Neural cell (in vitro differentiated cells): ENCODE measurements around the gene PHF21B. TPM values are rescaled to one million over a fixed set of nuclear protein-coding genes. Genes with fewer than 3 reads are reported as not detected.

Experiments
- H2AFZ ChIP-seq: fragments of 200-600, 300-800 bp; sonication (generic), shearing (Covaris generic); 2 replicates; pipeline ENCODE4 v1.6.0; 2014; ENCODE audit warnings: low read depth, mild to moderate bottlenecking, antibody characterized with exemption, low read length, moderate library complexity
- H3F3A ChIP-seq: fragments of 200-600 bp; shearing (Covaris generic); 2 replicates; pipeline ENCODE4 v1.6.1; 2016; ENCODE audit warnings: mild to moderate bottlenecking, moderate library complexity, mixed read lengths, antibody characterized with exemption, low read length; ENCODE audit not compliant: insufficient read depth, poor library complexity, severe bottlenecking
- H3K27ac ChIP-seq: fragments of 200-600, 300-800 bp; sonication (generic), shearing (Covaris generic); 2 replicates; pipeline ENCODE4 v1.5.1; 2014; ENCODE audit warnings: mild to moderate bottlenecking, low read length, moderate library complexity
- H3K27me3 ChIP-seq: fragments of 300-800, 200-600 bp; sonication (generic), shearing (Covaris generic); 2 replicates; pipeline ENCODE4 v1.6.0; 2014; ENCODE audit warnings: mild to moderate bottlenecking, low read depth, low read length, moderate library complexity; ENCODE audit not compliant: insufficient read depth
- H3K36me3 ChIP-seq: fragments of 300-800, 200-600 bp; sonication (generic), shearing (Covaris generic); 2 replicates; pipeline ENCODE4 v1.5.1; 2014; ENCODE audit warnings: mild to moderate bottlenecking, antibody characterized with exemption, low read length, moderate library complexity; ENCODE audit not compliant: insufficient read depth
- H3K4me2 ChIP-seq: fragments of 300-800, 200-600 bp; sonication (generic), shearing (Covaris generic); 2 replicates; pipeline ENCODE4 v1.6.0; 2014; ENCODE audit warnings: mild to moderate bottlenecking, low read length
- H3K4me3 ChIP-seq: fragments of 300-800, 200-600 bp; sonication (generic), shearing (Covaris generic); 2 replicates; pipeline ENCODE4 v1.5.1; 2014; ENCODE audit warnings: mild to moderate bottlenecking, low read length, moderate library complexity
- H3K79me2 ChIP-seq: fragments of 200-600 bp; shearing (Covaris generic); replicated peaks from 2 replicates; pipeline ENCODE4 v1.6.0; 2014; ENCODE audit warnings: mild to moderate bottlenecking, low read length, moderate library complexity; ENCODE audit not compliant: insufficient read depth
- H3K9ac ChIP-seq: fragments of 300-800, 200-600 bp; sonication (generic), shearing (Covaris generic); 2 replicates; pipeline ENCODE4 v1.6.1; 2016; ENCODE audit warnings: mild to moderate bottlenecking, low read length, mixed read lengths
- H3K9me2 ChIP-seq: fragments of 200-600 bp; shearing (Covaris generic); 2 replicates; pipeline ENCODE4 v1.6.1; 2016; ENCODE audit warnings: mild to moderate bottlenecking, low read length, mixed read lengths; ENCODE audit not compliant: insufficient read depth
- H3K9me3 ChIP-seq: fragments of 200-600, 300-800 bp; sonication (generic), shearing (Covaris generic); 2 replicates; pipeline ENCODE4 v1.6.1; 2016; ENCODE audit warnings: mild to moderate bottlenecking, mixed run types, low read length, moderate library complexity, mixed read lengths
- H4K20me1 ChIP-seq: fragments of 200-600 bp; shearing (Covaris generic); 2 replicates; pipeline ENCODE4 v1.6.1; 2016; ENCODE audit warnings: mild to moderate bottlenecking, mixed run types; ENCODE audit not compliant: insufficient read depth
- EP300 ChIP-seq: fragments of 450-650 bp; conservative IDR thresholded peaks from 2 replicates; pipeline ENCODE4 v1.6.1; 2014; ENCODE audit warnings: antibody characterized with exemption, mild to moderate bottlenecking, moderate library complexity; ENCODE audit not compliant: poor library complexity, severe bottlenecking
- EZH2 ChIP-seq: fragments of 200-600, 300-800 bp; shearing (Covaris generic), sonication (generic); IDR thresholded peaks from 2 replicates; pipeline ENCODE4 v1.6.1; 2014; ENCODE audit warnings: antibody characterized with exemption, low read length, borderline replicate concordance, mild to moderate bottlenecking; ENCODE audit not compliant: insufficient read depth, poor library complexity, severe bottlenecking
- MXI1 ChIP-seq: fragments of 450-650 bp; conservative IDR thresholded peaks from 2 replicates; pipeline ENCODE4 v1.6.1; 2014; ENCODE audit warnings: antibody characterized with exemption, mild to moderate bottlenecking; ENCODE audit not compliant: poor library complexity, severe bottlenecking
- POLR2AphosphoS5 ChIP-seq: IDR thresholded peaks from 2 replicates; pipeline ENCODE4 v1.6.1; 2012
- RAD21 ChIP-seq: fragments of 450-650 bp; conservative IDR thresholded peaks from 2 replicates; pipeline ENCODE4 v1.6.1; 2014; ENCODE audit warnings: antibody characterized with exemption, mild to moderate bottlenecking, moderate library complexity
- SMC3 ChIP-seq: fragments of 450-650 bp; conservative IDR thresholded peaks from 2 replicates; pipeline ENCODE4 v1.6.1; 2014; ENCODE audit warnings: antibody characterized with exemption, mild to moderate bottlenecking, moderate library complexity; ENCODE audit not compliant: poor library complexity
- TAF1 ChIP-seq: IDR thresholded peaks from 2 replicates; pipeline ENCODE4 v1.6.1; 2012; ENCODE audit warnings: low read depth
- polyA plus RNA-seq: library from polyadenylated mRNA; depleted of rRNA; stranded (reverse); fragments of >200 nt; gene quantifications from 2 replicates; pipeline ENCODE4 v1.2.3, GENCODE V29; 2014
- TF ChIP-seq, protein P1 (sequence below): fragments of 450-650 bp; IDR thresholded peaks from 2 replicates; pipeline ENCODE4 v1.5.1; 2014; ENCODE audit warnings: antibody characterized with exemption, mild to moderate bottlenecking, moderate library complexity; ENCODE audit not compliant: poor library complexity, severe bottlenecking
- TF ChIP-seq, protein P2 (sequence below): IDR thresholded peaks from 2 replicates; pipeline ENCODE4 v1.6.1; 2012; ENCODE audit warnings: borderline replicate concordance

PHF21B gene
- polyA plus RNA-seq, 1 donor from 2014 or later = 49.5 TPM

DNA sequence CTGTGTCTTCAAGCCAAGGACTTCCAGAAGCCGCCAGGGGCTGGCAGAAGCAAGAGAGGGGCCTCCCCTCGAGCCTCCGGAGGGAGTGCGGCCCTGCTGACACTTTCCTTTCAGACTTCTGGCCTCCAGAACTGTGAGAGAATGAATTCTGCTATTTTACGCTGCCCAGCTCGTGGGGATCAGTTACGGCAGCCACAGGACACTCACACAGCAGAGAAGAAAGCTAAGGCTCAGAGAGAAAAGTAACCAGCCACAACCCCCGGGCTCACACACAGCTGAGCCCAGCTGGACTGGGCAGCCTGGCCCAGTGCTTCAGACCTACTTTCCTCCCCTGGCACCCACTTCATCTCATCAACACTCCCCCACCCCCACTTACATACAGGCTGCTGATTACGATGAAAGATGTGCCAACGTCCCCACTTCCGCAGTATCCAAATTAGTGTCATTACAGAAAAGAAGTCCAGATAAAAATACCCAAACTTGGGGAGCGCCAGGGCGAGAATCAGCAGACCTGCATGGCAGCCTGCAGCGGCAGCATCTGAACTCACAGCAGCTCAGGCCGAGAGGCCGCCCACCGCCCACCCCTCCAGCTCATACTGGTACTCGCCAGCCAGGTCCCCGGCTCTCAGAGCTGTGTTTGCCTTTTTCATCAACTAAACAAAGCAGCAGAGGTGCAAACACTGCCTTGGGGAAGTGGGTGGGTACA is 15.3 kb downstream of the PHF21B start:
- Histone ChIP-seq H3K9me3 (no peaks in the 10 kb centered on the region), H3K36me3 (no peaks in the 10 kb centered on the region), H2AFZ (no peak overlapping the region), H3K9ac (no peak overlapping the region), H4K20me1 (no peaks in the 10 kb centered on the region), H3K27ac (no peak overlapping the region), H3K4me2 (no peak overlapping the region), H3K9me2 (no peaks in the 10 kb centered on the region), H3K27me3 (no peaks in the 10 kb centered on the region), H3K79me2 (peaks cover 95% of the 10 kb centered on the region), H3K4me3 (no peak overlapping the region), H3F3A (no peaks in the 10 kb centered on the region)
- no peak for TF ChIP-seq RAD21
- TF ChIP-seq, protein P1, sequence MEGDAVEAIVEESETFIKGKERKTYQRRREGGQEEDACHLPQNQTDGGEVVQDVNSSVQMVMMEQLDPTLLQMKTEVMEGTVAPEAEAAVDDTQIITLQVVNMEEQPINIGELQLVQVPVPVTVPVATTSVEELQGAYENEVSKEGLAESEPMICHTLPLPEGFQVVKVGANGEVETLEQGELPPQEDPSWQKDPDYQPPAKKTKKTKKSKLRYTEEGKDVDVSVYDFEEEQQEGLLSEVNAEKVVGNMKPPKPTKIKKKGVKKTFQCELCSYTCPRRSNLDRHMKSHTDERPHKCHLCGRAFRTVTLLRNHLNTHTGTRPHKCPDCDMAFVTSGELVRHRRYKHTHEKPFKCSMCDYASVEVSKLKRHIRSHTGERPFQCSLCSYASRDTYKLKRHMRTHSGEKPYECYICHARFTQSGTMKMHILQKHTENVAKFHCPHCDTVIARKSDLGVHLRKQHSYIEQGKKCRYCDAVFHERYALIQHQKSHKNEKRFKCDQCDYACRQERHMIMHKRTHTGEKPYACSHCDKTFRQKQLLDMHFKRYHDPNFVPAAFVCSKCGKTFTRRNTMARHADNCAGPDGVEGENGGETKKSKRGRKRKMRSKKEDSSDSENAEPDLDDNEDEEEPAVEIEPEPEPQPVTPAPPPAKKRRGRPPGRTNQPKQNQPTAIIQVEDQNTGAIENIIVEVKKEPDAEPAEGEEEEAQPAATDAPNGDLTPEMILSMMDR = no peak
- no peak for TF ChIP-seq TAF1
- TF ChIP-seq POLR2AphosphoS5 = no peak
- TF ChIP-seq EZH2 = no peak
- no peak for TF ChIP-seq SMC3
- no peak for TF ChIP-seq EP300
- TF ChIP-seq MXI1 = no peak
- TF ChIP-seq, protein P2, sequence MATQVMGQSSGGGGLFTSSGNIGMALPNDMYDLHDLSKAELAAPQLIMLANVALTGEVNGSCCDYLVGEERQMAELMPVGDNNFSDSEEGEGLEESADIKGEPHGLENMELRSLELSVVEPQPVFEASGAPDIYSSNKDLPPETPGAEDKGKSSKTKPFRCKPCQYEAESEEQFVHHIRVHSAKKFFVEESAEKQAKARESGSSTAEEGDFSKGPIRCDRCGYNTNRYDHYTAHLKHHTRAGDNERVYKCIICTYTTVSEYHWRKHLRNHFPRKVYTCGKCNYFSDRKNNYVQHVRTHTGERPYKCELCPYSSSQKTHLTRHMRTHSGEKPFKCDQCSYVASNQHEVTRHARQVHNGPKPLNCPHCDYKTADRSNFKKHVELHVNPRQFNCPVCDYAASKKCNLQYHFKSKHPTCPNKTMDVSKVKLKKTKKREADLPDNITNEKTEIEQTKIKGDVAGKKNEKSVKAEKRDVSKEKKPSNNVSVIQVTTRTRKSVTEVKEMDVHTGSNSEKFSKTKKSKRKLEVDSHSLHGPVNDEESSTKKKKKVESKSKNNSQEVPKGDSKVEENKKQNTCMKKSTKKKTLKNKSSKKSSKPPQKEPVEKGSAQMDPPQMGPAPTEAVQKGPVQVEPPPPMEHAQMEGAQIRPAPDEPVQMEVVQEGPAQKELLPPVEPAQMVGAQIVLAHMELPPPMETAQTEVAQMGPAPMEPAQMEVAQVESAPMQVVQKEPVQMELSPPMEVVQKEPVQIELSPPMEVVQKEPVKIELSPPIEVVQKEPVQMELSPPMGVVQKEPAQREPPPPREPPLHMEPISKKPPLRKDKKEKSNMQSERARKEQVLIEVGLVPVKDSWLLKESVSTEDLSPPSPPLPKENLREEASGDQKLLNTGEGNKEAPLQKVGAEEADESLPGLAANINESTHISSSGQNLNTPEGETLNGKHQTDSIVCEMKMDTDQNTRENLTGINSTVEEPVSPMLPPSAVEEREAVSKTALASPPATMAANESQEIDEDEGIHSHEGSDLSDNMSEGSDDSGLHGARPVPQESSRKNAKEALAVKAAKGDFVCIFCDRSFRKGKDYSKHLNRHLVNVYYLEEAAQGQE = no peak

DNA sequence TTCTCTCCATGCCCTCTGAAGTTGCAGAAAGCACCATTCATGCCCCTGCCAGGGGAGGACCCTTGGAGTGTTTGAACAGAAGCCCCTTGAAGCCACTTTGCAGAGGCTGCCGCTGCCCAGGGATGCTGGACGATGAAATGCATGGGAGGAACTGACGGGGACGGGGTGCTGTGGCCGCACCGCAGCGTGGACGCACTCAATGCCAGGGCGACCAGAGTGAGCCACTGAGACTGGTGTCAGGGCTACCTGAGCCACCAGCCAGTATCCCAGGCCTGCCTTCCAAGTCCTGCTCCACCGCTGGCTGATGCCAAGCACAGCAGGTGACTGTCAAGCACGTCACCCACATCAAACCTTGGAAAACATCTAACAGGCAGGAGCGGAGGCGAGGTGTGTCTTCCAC is 17.6 kb downstream of the PHF21B start:
- no peak overlapping the region for H2AFZ ChIP-seq
- no peaks in the 10 kb centered on the region for H3F3A ChIP-seq
- no peak overlapping the region for H3K4me3 ChIP-seq
- TF ChIP-seq MXI1 (no peak), EZH2 (no peak), TAF1 (no peak), SMC3 (no peak), POLR2AphosphoS5 (no peak)
- TF ChIP-seq, protein P1 = no peak
- TF ChIP-seq, protein P2 = no peak
- no peak overlapping the region for H3K9ac ChIP-seq
- no peak overlapping the region for H3K27ac ChIP-seq
- H3K79me2 ChIP-seq = peaks cover 93% of the 10 kb centered on the region
- no peaks in the 10 kb centered on the region for H3K36me3 ChIP-seq
- no peaks in the 10 kb centered on the region for H3K9me2 ChIP-seq
- no peaks in the 10 kb centered on the region for H3K9me3 ChIP-seq
- H4K20me1 ChIP-seq = no peaks in the 10 kb centered on the region
- H3K27me3 ChIP-seq = no peaks in the 10 kb centered on the region
- no peak overlapping the region for H3K4me2 ChIP-seq
